Suppressor macrophage treated with lipopolysaccharide for 4 hours (primary cell): ENCODE measurements around the gene APBA1.
"Not testable (repeated sequence)": the region's sequence is repeated elsewhere in the genome, so short reads cannot be mapped to it uniquely, and the experiment has no call there.

Source experiments
- DNase-seq: peaks from one replicate; pipeline ENCODE4 v3.0.0-alpha.2; 2020

The APBA1 gene

GRCh38 chr9:69468380-69468779 lies 203.8 kb downstream of the APBA1 start:
- no peak for DNase-seq

GRCh38 chr9:69466151-69466550 lies 206.0 kb downstream of the APBA1 start:
- DNase-seq: no peak

GRCh38 chr9:69465473-69465872 lies 206.7 kb downstream of the APBA1 start:
- no peak for DNase-seq

GRCh38 chr9:69463497-69464068 lies 208.6 kb downstream of the APBA1 start:
- DNase-seq: no peak

GRCh38 chr9:69462394-69462793 lies 209.8 kb downstream of the APBA1 start:
- no peak for DNase-seq

- DNase-seq: no peak
Measured at GRCh38 chr9:69461103-69461887, 210.9 kb downstream of the APBA1 start.

- DNase-seq: no peak
Measured at GRCh38 chr9:69460012-69460411, 212.2 kb downstream of the APBA1 start.

- DNase-seq: peak; percentile 15
Measured at GRCh38 chr9:69458176-69458575, 214.0 kb downstream of the APBA1 start.

- DNase-seq: no peak
Measured at GRCh38 chr9:69456201-69456600, 216.0 kb downstream of the APBA1 start.

GRCh38 chr9:69455311-69455710 lies 216.9 kb downstream of the APBA1 start:
- DNase-seq: no peak

- peak; percentile 30 for DNase-seq
Measured at GRCh38 chr9:69454321-69454720, 217.8 kb downstream of the APBA1 start.

GRCh38 chr9:69453746-69454145 lies 218.4 kb downstream of the APBA1 start:
- DNase-seq: no peak

- no peak for DNase-seq
Measured at GRCh38 chr9:69452110-69452782, 219.9 kb downstream of the APBA1 start.

- DNase-seq: no peak
Measured at GRCh38 chr9:69446496-69446895, 225.7 kb downstream of the APBA1 start.

- no peak for DNase-seq
Measured at GRCh38 chr9:69445251-69445650, 226.9 kb downstream of the APBA1 start.

GRCh38 chr9:69444791-69445190 lies 227.4 kb downstream of the APBA1 start:
- DNase-seq: no peak

- no peak for DNase-seq
Measured at GRCh38 chr9:69444021-69444420, 228.2 kb downstream of the APBA1 start.

GRCh38 chr9:69443178-69443577 lies 229.0 kb downstream of the APBA1 start:
- DNase-seq: no peak

- no peak for DNase-seq
Measured at GRCh38 chr9:69442486-69442885, 229.7 kb downstream of the APBA1 start.

GRCh38 chr9:69440254-69440955 lies 231.8 kb downstream of the APBA1 start:
- not testable (repeated sequence) for DNase-seq

- not testable (repeated sequence) for DNase-seq
Measured at GRCh38 chr9:69439654-69440053, 232.5 kb downstream of the APBA1 start.

- no peak for DNase-seq
Measured at GRCh38 chr9:69433968-69434367, 238.2 kb downstream of the APBA1 start.

- no peak for DNase-seq
Measured at GRCh38 chr9:69433392-69433791, 238.8 kb downstream of the APBA1 start.
